MCF 10A (cell line): ENCODE results near the gene WDR17. TPM values are rescaled to one million over a fixed set of nuclear protein-coding genes. Genes with fewer than 3 reads are reported as not detected.
A peak's percentile ranks its signal among the peaks of the same experiment; 100 is the strongest.

ENCODE experiments used
- BruUV-seq: library from RNA; stranded (reverse); fragments of 400-500 nt; replicated peaks from 2 replicates; lab custom pipeline; 2021; lab: Mats Ljungman, UMichigan
- CTCF ChIA-PET: fragments of 300-600 bp; sonication (Branson Sonifier 250); formaldehyde crosslinking; extraction: SDS; loops from one replicate; lab custom pipeline; 2021; ENCODE audit warnings: antibody characterized with exemption, inconsistent platforms; lab: Yijun Ruan, JAX
- POLR2A ChIA-PET: fragments of 300-600, 350-650 bp; sonication (Branson Sonifier 250); formaldehyde crosslinking; extraction: SDS; loops from one replicate; lab custom pipeline; 2020; ENCODE audit warnings: antibody characterized with exemption, inconsistent platforms; lab: Yijun Ruan, JAX
- DNase-seq: peaks from one replicate; pipeline ENCODE4 v3.0.0-alpha.2; 2018; ENCODE audit not compliant: unreplicated experiment
- H3K27ac Mint-ChIP-seq: one replicate; pipeline ENCODE4 v1.8.0; 2022; ENCODE audit warnings: mild to moderate bottlenecking, low read depth, mixed read lengths; ENCODE audit not compliant: unreplicated experiment
- H3K27me3 Mint-ChIP-seq: one replicate; pipeline ENCODE4 v1.8.0; 2022; ENCODE audit warnings: mixed read lengths; ENCODE audit not compliant: insufficient read depth, unreplicated experiment
- H3K36me3 Mint-ChIP-seq: one replicate; pipeline ENCODE4 v1.8.0; 2022; ENCODE audit warnings: mild to moderate bottlenecking, moderate library complexity, mixed read lengths; ENCODE audit not compliant: insufficient read depth, unreplicated experiment
- H3K4me1 Mint-ChIP-seq: one replicate; pipeline ENCODE4 v1.8.0; 2022; ENCODE audit warnings: mixed read lengths; ENCODE audit not compliant: insufficient read depth, unreplicated experiment
- H3K4me3 Mint-ChIP-seq: one replicate; pipeline ENCODE4 v1.8.0; 2022; ENCODE audit warnings: mild to moderate bottlenecking, moderate library complexity, mixed read lengths; ENCODE audit not compliant: unreplicated experiment
- H3K9me3 Mint-ChIP-seq: one replicate; pipeline ENCODE4 v1.8.0; 2022; ENCODE audit warnings: mixed read lengths; ENCODE audit not compliant: unreplicated experiment
- CTCF ChIP-seq: fragments of 200-600 bp; IDR thresholded peaks from one replicate; pipeline ENCODE4 v1.8.0; 2022; ENCODE audit warnings: antibody characterized with exemption, mild to moderate bottlenecking; ENCODE audit not compliant: unreplicated experiment
- intact Hi-C: fragments of 100-400 bp; cut with micrococcal nuclease; formaldehyde crosslinking; loops from 2 replicates; pipeline ENCODE4 v1.14.1; 2022
- total RNA-seq: library from RNA; stranded (reverse); gene quantifications from 2 replicates; pipeline ENCODE4 v1.2.3, GENCODE V29; 2022

WDR17 gene
- total RNA-seq, 1 experiment from 2014 or later = 1.5 TPM

GRCh38 chr4:176030391-176030790 is 35.2 kb upstream of the WDR17 start:
- ChIA-PET POLR2A (no interaction called here), CTCF (interaction anchor here (0.5 to 2.2 kb wide), 3 partner anchors 20 to 761 kb away, joined by 3 to 7 read pairs (median 3); no protein-coding TSS in a partner anchor)
- H3K4me3 Mint-ChIP-seq = no peak overlapping the region
- peaks cover 9% of the 10 kb centered on the region for H3K4me1 Mint-ChIP-seq
- no peak for TF ChIP-seq CTCF
- no TSS peak for BruUV-seq
- no peaks in the 10 kb centered on the region for H3K9me3 Mint-ChIP-seq
- no peaks in the 10 kb centered on the region for H3K36me3 Mint-ChIP-seq
- no peak for DNase-seq
- H3K27me3 Mint-ChIP-seq = no peaks in the 10 kb centered on the region
- intact Hi-C loops = loop anchor here (5.0 to 10.0 kb wide), 2 partner anchors 86 to 468 kb away; no protein-coding TSS in a partner anchor
- no peak overlapping the region for H3K27ac Mint-ChIP-seq

- Mint-ChIP-seq H3K27me3 (no peaks in the 10 kb centered on the region), H3K4me1 (peaks cover 9% of the 10 kb centered on the region), H3K36me3 (no peaks in the 10 kb centered on the region), H3K27ac (peak overlapping the region; percentile 28), H3K9me3 (no peaks in the 10 kb centered on the region), H3K4me3 (no peak overlapping the region)
- no TSS peak for BruUV-seq
- intact Hi-C loops = loop anchor here (1.0 to 10.0 kb wide), 3 partner anchors 87 to 470 kb away; no protein-coding TSS in a partner anchor
- ChIA-PET CTCF (interaction anchor here (0.6 to 2.2 kb wide), 3 partner anchors 13 to 309 kb away, joined by 4 to 7 read pairs (median 7); no protein-coding TSS in a partner anchor), POLR2A (interaction anchor here (0.7 kb wide), 1 partner anchor 1031 kb away, joined by 3 read pairs; no protein-coding TSS in a partner anchor)
- TF ChIP-seq CTCF = no peak
- DNase-seq = peak; percentile 13
Observed at GRCh38 chr4:176031922-176032321, 33.7 kb upstream of the WDR17 start.

- no peaks in the 10 kb centered on the region for H3K9me3 Mint-ChIP-seq
- POLR2A ChIA-PET = no interaction called here
- no peaks in the 10 kb centered on the region for H3K36me3 Mint-ChIP-seq
- no peak overlapping the region for H3K27ac Mint-ChIP-seq
- DNase-seq = no peak
- intact Hi-C loops = loop anchor here (5.0 to 10.0 kb wide), 2 partner anchors 88 to 470 kb away; no protein-coding TSS in a partner anchor
- no peak for TF ChIP-seq CTCF
- H3K27me3 Mint-ChIP-seq = no peaks in the 10 kb centered on the region
- CTCF ChIA-PET = interaction anchor here (0.7 to 1.4 kb wide), 2 partner anchors 17 to 77 kb away, joined by 4 read pairs; no protein-coding TSS in a partner anchor
- no peak overlapping the region for H3K4me3 Mint-ChIP-seq
- H3K4me1 Mint-ChIP-seq = peaks cover 9% of the 10 kb centered on the region
- no TSS peak for BruUV-seq
Observed at GRCh38 chr4:176032454-176032853, 33.2 kb upstream of the WDR17 start.

- H3K4me1 Mint-ChIP-seq = peaks cover 9% of the 10 kb centered on the region
- no peaks in the 10 kb centered on the region for H3K36me3 Mint-ChIP-seq
- ChIA-PET CTCF (interaction anchor here (0.7 to 5.7 kb wide), 20 partner anchors 10 to 1013 kb away, joined by 3 to 71 read pairs (median 4); no protein-coding TSS in a partner anchor), POLR2A (no interaction called here)
- peak; percentile 37 for TF ChIP-seq CTCF
- H3K9me3 Mint-ChIP-seq = peaks cover 5% of the 10 kb centered on the region
- intact Hi-C loops = loop anchor here (1.0 to 10.0 kb wide), 4 partner anchors 90 to 472 kb away; no protein-coding TSS in a partner anchor
- H3K4me3 Mint-ChIP-seq = no peak overlapping the region
- peak; percentile 56 for DNase-seq
- BruUV-seq = no TSS peak
- H3K27ac Mint-ChIP-seq = no peak overlapping the region
- H3K27me3 Mint-ChIP-seq = no peaks in the 10 kb centered on the region
Observed at GRCh38 chr4:176034499-176034898, 31.1 kb upstream of the WDR17 start.
